H1 (cell line): ENCODE data around the gene GLE1. TPM values are rescaled to one million over a fixed set of nuclear protein-coding genes. Genes with fewer than 3 reads are reported as not detected.

Experiments
- CHD1 ChIP-seq: IDR thresholded peaks from 2 replicates; pipeline ENCODE4 v1.6.1; 2012; ENCODE audit warnings: low read depth, low read length, improper control_type of control experiment
- polyA plus RNA-seq, 7 experiments: library from polyadenylated mRNA; depleted of rRNA in 3 of 7; stranded (reverse) in 5 of 7; unstranded in 2 of 7; fragments of >200 nt in 5 of 7; fragments of 200-250 nt in 2 of 7; gene quantifications; 1 replicate in 5 of 7; 2 replicates in 1 of 7; 4 replicates in 1 of 7; pipeline versions ENCODE4 v1.2.1 to v1.2.3, GENCODE V29; 2011 to 2013; ENCODE audit warnings: missing spikeins in 2 of 7, mixed read lengths in 2 of 7
- total RNA-seq: library from RNA; stranded (reverse); fragmentation: NEBNext Ultra II Directional; extraction: Animal tissue kit (Norgen Biotek cat#: 25700); gene quantifications from 2 replicates; pipeline ENCODE4 v1.2.1, GENCODE V29; 2021

The GLE1 gene
- total and polyA plus RNA-seq, 2 of the 8 experiments (the other 6 are each of a cell fraction or from before 2014, with no cell fraction given) = 9.6 to 14.9 TPM

- TF ChIP-seq CHD1 = no peak
These were observed 18.8 kb downstream of the GLE1 start (continued) for GRCh38 chr9:128523199-128523925.
